Prostate gland (tissue), 2 donors: Measurements from ENCODE around the gene STK17B.

Experiments used
- POLR2A ChIP-seq: fragments of 450-650 bp; IDR thresholded peaks from one replicate; pipeline ENCODE4 v1.6.1; 2016; ENCODE audit warnings: antibody characterized with exemption, mild to moderate bottlenecking
- POLR2AphosphoS5 ChIP-seq: sonication (generic); formaldehyde crosslinking; IDR thresholded peaks from one replicate; pipeline ENCODE4 v1.6.1; 2017; ENCODE audit warnings: antibody characterized with exemption
- TF ChIP-seq, protein P1 (sequence below), 4 experiments: fragments of 200-600 bp in 2 of 4; fragments of 450-650 bp in 2 of 4; sonication (generic) in 2 of 4; IDR thresholded peaks; 1 replicate in 3 of 4; 2 replicates in 1 of 4; pipeline ENCODE4 v1.5.1; 2016 to 2019; ENCODE audit warnings: antibody characterized with exemption in 4 of 4, mild to moderate bottlenecking in 2 of 4, moderate library complexity in 2 of 4

DNA sequence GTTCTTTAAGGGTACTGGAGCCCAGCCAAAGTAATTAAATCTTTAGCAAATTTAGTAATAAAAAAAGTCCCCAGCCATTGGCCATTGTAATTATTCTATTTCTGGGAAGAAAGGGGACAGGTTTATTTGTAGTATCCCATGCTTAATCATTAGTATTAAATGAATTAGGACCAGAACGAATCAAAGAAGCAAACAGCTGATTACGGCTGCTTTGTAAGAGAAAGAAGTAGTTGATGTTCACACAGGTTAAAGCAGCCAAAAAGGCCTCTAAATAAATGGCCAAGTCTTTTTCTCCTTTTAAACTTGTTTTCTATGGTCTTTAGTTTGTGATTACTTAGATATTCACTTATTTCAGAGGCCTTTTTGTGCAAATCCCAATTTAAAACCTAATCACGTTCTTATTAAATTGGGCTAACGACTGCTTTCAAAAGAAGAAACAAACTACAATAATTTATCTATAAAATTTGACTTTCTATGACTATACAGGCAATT lies 54.1 kb downstream of the STK17B start:
- TF ChIP-seq, protein P1, sequence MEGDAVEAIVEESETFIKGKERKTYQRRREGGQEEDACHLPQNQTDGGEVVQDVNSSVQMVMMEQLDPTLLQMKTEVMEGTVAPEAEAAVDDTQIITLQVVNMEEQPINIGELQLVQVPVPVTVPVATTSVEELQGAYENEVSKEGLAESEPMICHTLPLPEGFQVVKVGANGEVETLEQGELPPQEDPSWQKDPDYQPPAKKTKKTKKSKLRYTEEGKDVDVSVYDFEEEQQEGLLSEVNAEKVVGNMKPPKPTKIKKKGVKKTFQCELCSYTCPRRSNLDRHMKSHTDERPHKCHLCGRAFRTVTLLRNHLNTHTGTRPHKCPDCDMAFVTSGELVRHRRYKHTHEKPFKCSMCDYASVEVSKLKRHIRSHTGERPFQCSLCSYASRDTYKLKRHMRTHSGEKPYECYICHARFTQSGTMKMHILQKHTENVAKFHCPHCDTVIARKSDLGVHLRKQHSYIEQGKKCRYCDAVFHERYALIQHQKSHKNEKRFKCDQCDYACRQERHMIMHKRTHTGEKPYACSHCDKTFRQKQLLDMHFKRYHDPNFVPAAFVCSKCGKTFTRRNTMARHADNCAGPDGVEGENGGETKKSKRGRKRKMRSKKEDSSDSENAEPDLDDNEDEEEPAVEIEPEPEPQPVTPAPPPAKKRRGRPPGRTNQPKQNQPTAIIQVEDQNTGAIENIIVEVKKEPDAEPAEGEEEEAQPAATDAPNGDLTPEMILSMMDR (IDR thresholded peaks at IDR 0.05) = no peak
- TF ChIP-seq POLR2A (no peak), POLR2AphosphoS5 (no peak)
